ENCODE data around the gene FUBP3. TPM values are rescaled to one million over a fixed set of nuclear protein-coding genes. Genes with fewer than 3 reads are reported as not detected.

FUBP3 gene
- total RNA-seq, 4 donors from 2014 or later = 26.5 to 147 (median 33.7) TPM

DNA sequence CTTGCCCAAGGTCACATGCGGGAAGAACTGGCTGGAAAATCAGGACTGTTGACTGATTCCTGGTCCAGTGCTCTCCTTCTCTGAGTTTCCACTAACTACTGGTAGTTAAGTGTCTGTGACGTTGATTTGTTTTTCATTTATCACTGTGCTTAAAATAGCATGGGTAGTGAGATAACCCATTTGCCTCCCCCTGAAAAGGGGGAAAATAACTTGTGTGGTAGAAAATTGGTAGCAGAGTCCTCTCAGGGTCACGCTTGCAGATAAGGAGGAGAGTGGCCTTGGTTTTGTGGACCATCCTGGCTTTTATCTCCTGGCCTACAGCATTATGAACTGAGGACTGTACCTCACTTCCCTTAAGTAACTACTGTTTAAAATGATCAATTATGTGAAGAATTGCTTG lies 10.9 kb downstream of the FUBP3 start:
- TF ChIP-seq EP300 (IDR thresholded peaks at IDR 0.05) = no peak
- TF ChIP-seq, protein P1, sequence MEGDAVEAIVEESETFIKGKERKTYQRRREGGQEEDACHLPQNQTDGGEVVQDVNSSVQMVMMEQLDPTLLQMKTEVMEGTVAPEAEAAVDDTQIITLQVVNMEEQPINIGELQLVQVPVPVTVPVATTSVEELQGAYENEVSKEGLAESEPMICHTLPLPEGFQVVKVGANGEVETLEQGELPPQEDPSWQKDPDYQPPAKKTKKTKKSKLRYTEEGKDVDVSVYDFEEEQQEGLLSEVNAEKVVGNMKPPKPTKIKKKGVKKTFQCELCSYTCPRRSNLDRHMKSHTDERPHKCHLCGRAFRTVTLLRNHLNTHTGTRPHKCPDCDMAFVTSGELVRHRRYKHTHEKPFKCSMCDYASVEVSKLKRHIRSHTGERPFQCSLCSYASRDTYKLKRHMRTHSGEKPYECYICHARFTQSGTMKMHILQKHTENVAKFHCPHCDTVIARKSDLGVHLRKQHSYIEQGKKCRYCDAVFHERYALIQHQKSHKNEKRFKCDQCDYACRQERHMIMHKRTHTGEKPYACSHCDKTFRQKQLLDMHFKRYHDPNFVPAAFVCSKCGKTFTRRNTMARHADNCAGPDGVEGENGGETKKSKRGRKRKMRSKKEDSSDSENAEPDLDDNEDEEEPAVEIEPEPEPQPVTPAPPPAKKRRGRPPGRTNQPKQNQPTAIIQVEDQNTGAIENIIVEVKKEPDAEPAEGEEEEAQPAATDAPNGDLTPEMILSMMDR (IDR thresholded peaks at IDR 0.05) = no peak
- DNase-seq (ENCODE audit: low spot score in 2 of 2) = no peak
- no peak overlapping the region for H3K4me3 ChIP-seq
- H3K4me1 ChIP-seq = no peaks in the 10 kb centered on the region
- no peak overlapping the region for H3K27ac ChIP-seq
- 96% methylated on average over 3 of the region's 3 CpGs for WGBS
- H3K36me3 ChIP-seq = no peaks in the 10 kb centered on the region
- no peaks in the 10 kb centered on the region for H3K27me3 ChIP-seq
- H3K9me3 ChIP-seq = no peaks in the 10 kb centered on the region

GRCh38 chr9:130593020-130593419 lies 13.6 kb downstream of the FUBP3 start:
- no peaks in the 10 kb centered on the region for H3K9me3 ChIP-seq
- no peak for TF ChIP-seq POLR2A (IDR thresholded peaks at IDR 0.05)
- TF ChIP-seq, protein P1 (IDR thresholded peaks at IDR 0.05) = no peak
- TF ChIP-seq POLR2AphosphoS5 (IDR thresholded peaks at IDR 0.05) = no peak
- TF ChIP-seq EP300 (IDR thresholded peaks at IDR 0.05) = no peak
- H3K27me3 ChIP-seq = no peaks in the 10 kb centered on the region
- no peak for DNase-seq (ENCODE audit: low spot score in 2 of 2)
- 84% methylated on average over 2 of the region's 2 CpGs for WGBS
- H3K4me3 ChIP-seq = no peak overlapping the region
- no peak overlapping the region for H3K27ac ChIP-seq
- H3K36me3 ChIP-seq = peaks cover 25% of the 10 kb centered on the region
- no peaks in the 10 kb centered on the region for H3K4me1 ChIP-seq

- no peaks in the 10 kb centered on the region for H3K4me1 ChIP-seq
- no peaks in the 10 kb centered on the region for H3K9me3 ChIP-seq
- no peak for TF ChIP-seq EP300 (IDR thresholded peaks at IDR 0.05)
- no peak for TF ChIP-seq POLR2A (IDR thresholded peaks at IDR 0.05)
- TF ChIP-seq, protein P1 (IDR thresholded peaks at IDR 0.05) = no peak
- no peak for TF ChIP-seq POLR2AphosphoS5 (IDR thresholded peaks at IDR 0.05)
- H3K27ac ChIP-seq = no peak overlapping the region
- WGBS = 95% methylated on average over 4 of the region's 4 CpGs
- no peaks in the 10 kb centered on the region for H3K27me3 ChIP-seq
- no peak for DNase-seq (ENCODE audit: low spot score in 2 of 2)
- H3K36me3 ChIP-seq = peaks cover 46% of the 10 kb centered on the region
- H3K4me3 ChIP-seq = no peak overlapping the region
These were observed 17.9 kb downstream of the FUBP3 start for GRCh38 chr9:130597228-130597627.

GRCh38 chr9:130598188-130598587 lies 18.8 kb downstream of the FUBP3 start:
- WGBS = 97% methylated on average over 5 of the region's 5 CpGs
- H3K4me3 ChIP-seq = no peak overlapping the region
- no peaks in the 10 kb centered on the region for H3K4me1 ChIP-seq
- DNase-seq (ENCODE audit: low spot score in 2 of 2) = no peak
- H3K27me3 ChIP-seq = no peaks in the 10 kb centered on the region
- H3K36me3 ChIP-seq = peaks cover 52% of the 10 kb centered on the region
- no peak for TF ChIP-seq EP300 (IDR thresholded peaks at IDR 0.05)
- H3K27ac ChIP-seq = no peak overlapping the region
- H3K9me3 ChIP-seq = no peaks in the 10 kb centered on the region

- H3K4me1 ChIP-seq = no peaks in the 10 kb centered on the region
These were observed 20.2 kb downstream of the FUBP3 start for GRCh38 chr9:130599625-130600024.

More at GRCh38 chr9:130599625-130600024, 20.2 kb downstream of the FUBP3 start:
- no peak for TF ChIP-seq EP300 (IDR thresholded peaks at IDR 0.05)
- no peak for TF ChIP-seq POLR2AphosphoS5 (IDR thresholded peaks at IDR 0.05)
- no peak for TF ChIP-seq POLR2A (IDR thresholded peaks at IDR 0.05)
- TF ChIP-seq, protein P1 (IDR thresholded peaks at IDR 0.05) = no peak
- no peaks in the 10 kb centered on the region for H3K9me3 ChIP-seq
- H3K4me3 ChIP-seq = no peak overlapping the region
- no peak for DNase-seq (ENCODE audit: low spot score in 2 of 2)
- no peaks in the 10 kb centered on the region for H3K27me3 ChIP-seq
- no peak overlapping the region for H3K27ac ChIP-seq
- 91% methylated on average over 2 of the region's 2 CpGs for WGBS
- peaks cover 54% of the 10 kb centered on the region for H3K36me3 ChIP-seq

Measured in suprapubic skin (tissue), 4 donors.